Left ventricle myocardium superior (tissue), 1 donor: ENCODE data around the gene TMEM141. TPM values are rescaled to one million over a fixed set of nuclear protein-coding genes. Genes with fewer than 3 reads are reported as not detected.

ENCODE experiments used
- ATAC-seq: fragments of 200-7000 bp; cut with Tn5 transposase; one replicate; pipeline ENCODE4 v1.9.1; 2020; ENCODE audit warnings: mild to moderate bottlenecking, moderate library complexity
- DNase-seq: peaks from one replicate; pipeline ENCODE4 v3.0.0-alpha.2; 2020
- intact Hi-C: fragments of 100-400 bp; cut with micrococcal nuclease; formaldehyde crosslinking; loops from one replicate; pipeline ENCODE4 v1.11.0; 2022
- total RNA-seq: library from RNA; stranded (reverse); fragmentation: NEBNext Ultra II Directional; extraction: Animal tissue kit (Norgen Biotek cat#: 25700); gene quantifications from one replicate; pipeline ENCODE4 v1.2.1, GENCODE V29; 2021
- donor health status: DM: no; HTN: yes; CAD: no; lungs with severe emphysema.

The TMEM141 gene
- total RNA-seq, 1 donor from 2014 or later: 74.2 TPM

DNA sequence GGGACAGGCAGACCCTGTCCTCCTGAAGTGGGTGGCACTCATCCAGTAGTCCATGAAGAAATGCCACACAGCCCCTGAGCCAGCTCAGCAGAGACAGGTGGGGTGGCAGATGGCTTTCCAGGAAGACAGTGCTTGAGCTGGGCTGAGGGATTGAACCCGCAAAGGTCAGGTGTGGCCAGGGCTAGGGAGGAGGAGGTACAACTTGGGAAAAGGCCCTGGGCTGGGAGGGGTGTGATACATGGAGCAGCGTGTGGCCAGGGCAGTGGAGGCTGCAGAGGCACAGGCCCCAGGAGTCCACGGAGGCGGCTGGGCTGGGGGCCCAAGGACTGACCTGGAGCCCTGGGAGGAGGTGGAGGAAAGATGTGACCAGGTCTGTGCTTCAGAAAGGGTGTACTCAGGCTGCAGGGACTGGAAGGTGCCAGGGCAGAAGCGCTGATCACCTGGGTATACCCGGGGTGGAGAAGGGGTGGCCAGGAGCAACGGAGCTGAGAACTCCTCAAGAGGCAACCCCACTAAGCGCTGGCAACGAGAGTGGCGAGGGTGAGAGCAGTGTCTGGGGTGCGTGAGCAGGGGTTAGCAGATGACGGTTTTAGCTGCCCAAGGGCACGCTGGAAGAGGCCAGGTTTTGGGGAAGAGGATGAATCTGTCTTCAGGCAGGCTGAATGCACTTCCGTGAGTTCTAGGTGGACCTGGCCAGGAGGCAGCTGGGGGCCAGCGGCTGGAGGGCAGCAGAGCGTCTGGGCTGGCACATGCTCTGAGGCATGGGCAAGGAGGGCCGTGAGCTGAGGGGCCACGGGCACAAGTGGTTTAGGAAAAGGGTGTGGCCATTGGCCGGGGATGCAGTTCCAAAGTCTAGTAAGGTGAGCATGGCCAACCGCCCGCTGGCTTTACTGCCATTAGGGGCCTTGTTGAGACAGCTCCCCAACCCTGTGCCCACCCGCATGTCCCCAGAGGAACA is 12.7 kb downstream of the TMEM141 start:
- ATAC-seq (no peak), DNase-seq (peak; percentile 30)
- intact Hi-C loops: no loop called here

DNA sequence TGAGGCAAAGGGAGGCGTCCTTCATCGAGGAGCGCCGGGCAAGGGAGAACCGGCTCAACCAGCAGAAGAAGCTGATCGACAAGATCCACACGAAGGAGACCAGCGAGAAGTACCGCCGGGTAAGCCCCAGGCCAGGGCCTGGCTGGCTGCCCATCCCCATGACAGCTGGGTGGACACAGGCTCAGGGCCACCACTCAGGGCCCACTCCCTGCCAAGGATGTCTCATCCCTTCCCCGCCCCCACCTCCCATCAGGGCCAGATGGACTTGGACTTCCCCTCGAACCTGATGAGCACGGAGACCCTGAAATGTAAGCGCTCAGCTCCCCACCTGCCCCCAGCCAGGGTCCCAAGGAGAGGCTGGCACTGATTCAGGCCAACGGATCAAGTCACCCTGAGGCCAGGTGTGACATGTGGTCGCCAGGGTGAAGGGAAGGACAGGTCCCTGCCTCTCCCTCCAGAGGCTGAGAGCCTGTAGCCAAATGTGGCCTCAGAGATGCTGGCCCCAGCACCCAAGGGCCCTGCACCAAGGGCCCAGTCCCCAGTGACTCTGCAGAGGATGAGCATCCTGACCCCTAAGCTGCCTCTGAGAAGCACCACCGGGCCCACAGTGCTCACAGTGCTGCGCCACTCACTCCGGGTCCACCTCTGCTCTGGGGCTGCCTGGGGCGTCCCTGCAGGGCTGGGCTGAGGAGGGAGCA is 13.5 kb downstream of the TMEM141 start:
- intact Hi-C loops: no loop called here
- no peak for ATAC-seq

DNA sequence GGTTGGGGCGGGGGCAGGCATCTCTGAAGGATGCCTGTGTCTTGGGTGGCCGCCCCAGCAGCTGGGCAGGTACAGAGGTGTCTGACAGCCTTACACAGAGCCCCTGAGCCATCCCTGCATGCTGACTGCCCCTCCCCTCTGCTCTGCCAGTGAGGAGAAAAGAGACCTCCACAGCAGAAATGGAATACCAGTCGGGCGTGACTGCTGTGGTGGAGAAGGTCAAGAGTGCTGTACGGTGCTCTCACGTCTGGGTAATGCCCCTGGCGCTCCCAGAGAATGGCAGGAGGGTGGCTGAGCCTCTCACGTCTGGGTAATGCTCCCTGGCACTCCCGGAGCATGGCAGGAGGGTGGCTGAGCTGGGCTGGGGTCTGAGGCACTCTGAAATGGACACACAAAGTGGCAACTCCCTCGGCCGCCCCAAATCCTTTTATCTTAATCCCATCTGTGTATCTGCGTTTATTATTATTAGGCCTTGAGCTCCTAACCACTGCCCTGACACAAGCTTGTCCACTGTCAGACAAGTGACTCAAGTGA is 14.1 kb downstream of the TMEM141 start:
- no peak for ATAC-seq
- DNase-seq: peak; percentile 28
- intact Hi-C loops: no loop called here

More for the DNA sequence above, 13.5 kb downstream of the TMEM141 start:
- DNase-seq: peak; percentile 17

DNA sequence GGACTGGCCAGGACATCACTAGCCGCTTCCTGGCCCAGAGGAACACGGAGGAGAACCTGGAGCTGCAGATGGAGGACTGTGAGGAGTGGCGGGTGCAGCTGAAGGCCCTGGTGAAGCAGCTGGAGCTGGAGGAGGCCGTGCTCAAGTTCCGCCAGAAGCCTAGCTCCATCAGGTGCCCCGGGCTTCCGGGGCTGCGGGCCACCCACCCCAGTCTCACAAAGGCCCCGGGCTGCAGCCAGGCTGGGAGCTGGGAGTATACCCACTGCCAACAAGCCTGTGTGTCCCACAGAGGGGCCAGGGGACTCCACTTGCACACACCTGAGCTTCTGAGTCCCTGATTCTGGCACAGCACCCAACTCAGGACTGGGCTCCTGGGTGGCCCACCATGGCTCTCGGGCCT is 14.9 kb downstream of the TMEM141 start:
- intact Hi-C loops: no loop called here

DNA sequence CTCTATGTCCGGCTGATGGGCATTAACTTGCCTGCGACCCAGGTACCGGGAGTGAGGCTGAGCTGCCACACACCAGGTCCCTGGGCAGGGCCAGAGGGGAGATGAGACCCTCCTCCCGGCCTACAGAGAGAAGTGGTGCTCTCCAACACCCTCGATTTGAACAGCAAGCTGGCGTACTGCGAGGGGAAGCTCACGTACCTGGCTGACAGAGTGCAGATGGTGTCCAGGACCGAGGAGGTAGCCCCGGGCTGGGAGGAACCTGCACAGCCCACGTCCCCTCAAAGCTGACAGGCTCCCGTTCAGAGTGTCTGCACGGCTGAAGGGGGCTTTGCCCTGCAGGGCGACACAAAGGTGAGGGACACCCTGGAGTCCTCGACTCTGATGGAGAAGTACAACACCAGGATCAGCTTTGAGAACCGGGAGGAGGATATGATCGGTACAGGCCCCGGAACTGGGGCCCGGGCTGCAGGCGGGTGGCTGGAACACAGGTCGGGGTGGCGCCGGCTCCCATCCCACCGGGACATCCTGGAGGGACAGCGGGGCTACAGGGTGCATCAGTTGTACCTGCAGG is 15.6 kb downstream of the TMEM141 start:
- DNase-seq: peak; percentile 30

More for the DNA sequence above, 14.9 kb downstream of the TMEM141 start:
- DNase-seq: peak; percentile 28
- no peak for ATAC-seq

DNA sequence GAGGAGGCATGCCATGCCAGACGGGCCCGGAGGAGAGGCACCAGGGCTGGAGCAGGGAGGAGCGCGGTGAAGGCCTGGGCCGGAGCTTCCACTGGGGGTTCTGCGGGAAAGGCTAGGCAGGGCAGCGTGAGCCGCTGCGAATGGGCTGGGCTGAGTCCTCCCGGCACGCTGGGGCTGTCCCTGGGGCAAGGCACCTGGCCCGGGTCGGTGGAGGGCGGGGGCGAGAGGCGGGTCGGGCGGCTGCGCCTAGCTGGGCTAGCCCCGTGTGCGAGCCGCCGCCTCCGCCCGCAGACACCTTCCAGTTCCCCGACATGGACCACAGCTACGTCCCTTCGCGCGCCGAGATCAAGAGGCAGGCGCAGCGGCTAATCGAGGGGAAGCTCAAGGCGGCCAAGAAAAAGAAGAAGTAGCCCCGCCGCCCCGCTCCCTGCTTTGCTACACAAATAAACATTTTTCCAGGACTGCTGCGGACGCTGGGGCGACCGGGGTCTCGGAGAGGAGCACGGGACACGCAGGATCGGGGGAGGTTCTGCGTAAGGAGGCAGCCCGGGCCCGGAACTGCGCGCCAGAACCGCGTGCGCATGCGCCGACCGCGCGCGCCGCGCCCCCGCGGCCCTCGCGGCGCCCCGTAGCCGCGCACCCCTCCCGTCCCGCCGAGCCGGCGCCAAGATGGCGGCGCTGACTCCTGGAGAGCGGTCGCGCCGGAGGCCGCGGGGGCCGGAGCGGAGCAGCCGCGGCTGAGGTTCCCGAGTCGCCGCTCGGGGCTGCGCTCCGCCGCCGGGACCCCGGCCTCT is 16.3 kb downstream of the TMEM141 start, which contains the start of gene RABL6:
RABL6 (plus strand) TSS at position 668 of the 794 bp plus-strand sequence. CDS start 249 bp downstream, outside the sequence.
- ATAC-seq: peak; percentile 92
- intact Hi-C loops: no loop called here

More for the DNA sequence above, 15.6 kb downstream of the TMEM141 start:
- no peak for ATAC-seq
- intact Hi-C loops: no loop called here

DNA sequence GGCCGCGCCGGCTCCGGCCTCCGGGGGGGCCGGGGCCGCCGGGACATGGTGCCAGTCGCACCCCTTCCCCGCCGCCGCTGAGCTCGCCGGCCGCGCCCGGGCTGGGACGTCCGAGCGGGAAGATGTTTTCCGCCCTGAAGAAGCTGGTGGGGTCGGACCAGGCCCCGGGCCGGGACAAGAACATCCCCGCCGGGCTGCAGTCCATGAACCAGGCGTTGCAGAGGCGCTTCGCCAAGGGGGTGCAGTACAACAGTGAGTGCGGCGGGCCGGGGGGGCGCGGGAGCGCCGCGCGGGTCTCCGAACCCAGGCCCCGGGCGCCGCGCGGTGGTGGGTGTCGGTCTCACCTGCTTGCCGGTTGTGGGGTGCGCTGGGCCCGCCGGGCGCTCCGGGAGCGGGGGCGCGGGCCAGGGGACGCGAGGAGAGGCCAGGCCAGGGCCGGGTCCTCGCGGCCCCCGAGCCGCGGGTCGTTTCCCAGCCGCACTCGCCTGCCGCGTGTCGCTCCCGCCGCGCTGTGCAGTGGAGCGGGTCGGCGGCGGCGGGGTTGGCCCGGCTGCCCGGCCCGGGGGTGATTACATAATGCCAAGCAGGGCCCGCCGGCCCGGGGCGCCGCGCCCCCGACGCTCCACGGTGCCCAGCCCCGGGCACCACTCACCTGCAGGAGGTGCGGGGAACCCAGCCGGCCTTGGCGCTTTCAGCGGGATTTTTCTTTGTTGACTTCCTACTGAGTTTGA is 17.1 kb downstream of the TMEM141 start:
- intact Hi-C loops: no loop called here
- ATAC-seq: peak; percentile 11
- peak; percentile 62 for DNase-seq

More for the DNA sequence above, 16.3 kb downstream of the TMEM141 start, which contains the start of gene RABL6:
- peak; percentile 90 for DNase-seq

DNA sequence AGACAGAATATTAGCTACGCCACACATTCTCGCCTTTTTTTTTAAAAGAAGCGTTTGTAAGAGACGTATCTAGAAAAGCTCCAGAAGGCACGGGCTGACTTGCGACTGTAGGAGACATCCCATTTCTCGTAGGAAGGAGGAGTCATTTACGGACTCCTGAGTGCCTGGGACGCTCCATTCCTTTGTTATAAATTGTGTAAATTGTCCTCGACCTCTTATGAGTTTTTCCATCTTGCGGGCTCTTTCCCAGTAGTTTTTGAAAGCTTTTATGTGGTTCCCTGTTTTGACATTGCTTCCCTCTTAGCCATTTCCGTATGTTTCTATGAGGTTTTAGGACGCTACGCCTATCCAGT is 17.6 kb downstream of the TMEM141 start:
- intact Hi-C loops: no loop called here
- DNase-seq: no peak
- ATAC-seq: no peak

DNA sequence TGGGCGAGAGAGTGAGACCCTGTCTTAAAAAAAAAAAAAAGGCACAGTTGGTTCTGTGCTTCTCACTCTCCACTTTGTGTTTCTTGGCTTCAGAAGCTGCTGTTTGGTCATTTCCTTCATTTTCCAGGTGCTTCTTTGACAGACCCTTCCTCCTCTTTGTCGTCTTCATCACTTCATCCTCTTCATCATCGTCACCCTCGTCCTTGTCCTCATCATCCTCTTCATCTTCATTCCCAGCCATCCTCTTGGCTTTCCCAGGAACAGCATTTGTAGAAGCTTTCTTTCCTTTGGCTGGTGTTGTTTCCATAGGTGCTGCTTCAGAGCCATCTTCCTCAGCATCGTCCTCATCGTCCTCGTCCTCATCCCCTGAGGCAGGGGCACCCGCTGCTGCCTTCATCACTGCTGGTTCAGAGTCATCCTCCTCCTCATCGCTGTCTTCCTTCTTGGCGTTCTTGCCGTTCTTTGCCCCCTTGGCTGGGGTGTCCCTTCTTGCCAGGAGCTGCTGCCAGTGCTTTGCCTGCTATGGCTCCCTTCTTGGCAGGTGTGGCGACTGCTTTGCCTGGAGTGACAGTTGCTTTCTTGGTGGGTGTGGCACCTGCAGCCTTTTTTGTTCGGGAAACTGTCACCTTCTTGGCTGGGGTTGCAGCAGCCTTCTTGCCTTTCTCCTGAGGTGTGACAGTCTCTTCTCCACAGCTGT is 23.7 kb downstream of the TMEM141 start:
- intact Hi-C loops: no loop called here
- DNase-seq (no peak), ATAC-seq (no peak)

DNA sequence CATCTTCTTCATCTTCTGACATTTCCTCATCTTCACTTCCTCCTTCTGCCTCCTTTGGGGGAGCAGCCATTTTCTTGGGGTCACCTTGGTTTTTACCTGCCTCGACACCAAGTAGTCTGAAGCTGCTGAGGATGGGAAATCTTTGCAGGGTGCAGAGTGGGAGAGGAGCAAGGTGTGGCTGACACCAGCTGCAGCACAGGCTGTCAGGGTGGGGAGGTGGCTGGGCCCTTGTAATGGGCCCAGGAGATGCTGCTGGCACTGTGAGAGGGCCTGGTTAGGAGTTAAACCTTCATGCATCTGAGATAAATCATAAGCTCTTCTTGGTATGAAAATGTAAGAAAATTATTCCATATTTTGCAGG is 24.3 kb downstream of the TMEM141 start:
- ATAC-seq: no peak
- DNase-seq: no peak
- intact Hi-C loops: no loop called here

DNA sequence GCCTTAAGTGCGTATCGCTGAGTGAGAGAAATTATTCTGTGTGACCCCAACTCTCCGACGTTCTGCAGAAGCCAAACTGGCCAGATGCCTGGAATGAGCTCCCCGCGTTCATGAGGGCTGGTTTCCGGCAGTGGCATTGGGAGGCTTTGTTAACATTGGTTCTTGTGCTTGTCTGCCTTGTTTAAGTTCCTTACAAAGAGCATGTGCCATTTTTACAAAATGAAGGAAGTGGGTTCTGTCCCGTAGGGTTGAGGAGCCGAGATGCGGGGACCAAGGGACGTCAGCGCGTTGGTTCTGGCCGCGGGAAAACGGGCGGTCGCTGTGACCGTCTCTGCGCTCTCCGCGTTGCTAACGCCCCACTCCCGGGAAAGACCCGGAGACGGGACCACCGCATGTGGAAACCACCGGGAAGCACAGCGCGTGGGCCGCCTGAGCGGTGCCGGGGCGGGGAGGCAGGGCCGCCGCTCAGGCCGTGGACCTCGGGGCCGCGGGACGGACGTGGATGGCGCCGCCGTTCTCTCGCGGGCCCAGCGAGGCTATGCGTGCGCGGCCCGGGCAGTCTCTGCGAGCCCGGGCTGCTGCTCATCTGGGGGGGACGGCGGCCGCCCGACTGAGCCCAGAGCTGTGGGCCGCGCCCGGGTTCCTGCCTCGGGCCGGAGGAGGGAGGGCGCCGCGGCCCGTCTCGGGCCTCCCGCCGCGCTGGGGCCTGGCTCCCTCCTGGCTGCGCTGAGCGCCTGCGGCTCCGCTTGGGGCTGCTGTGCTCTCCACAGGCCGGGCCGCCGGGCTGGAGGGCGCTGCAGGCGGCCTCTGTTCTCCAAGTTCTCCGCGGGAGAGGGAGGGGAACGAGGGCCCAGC is 30.1 kb downstream of the TMEM141 start:
- no peak for DNase-seq
- intact Hi-C loops: no loop called here
- peak; percentile 83 for ATAC-seq

DNA sequence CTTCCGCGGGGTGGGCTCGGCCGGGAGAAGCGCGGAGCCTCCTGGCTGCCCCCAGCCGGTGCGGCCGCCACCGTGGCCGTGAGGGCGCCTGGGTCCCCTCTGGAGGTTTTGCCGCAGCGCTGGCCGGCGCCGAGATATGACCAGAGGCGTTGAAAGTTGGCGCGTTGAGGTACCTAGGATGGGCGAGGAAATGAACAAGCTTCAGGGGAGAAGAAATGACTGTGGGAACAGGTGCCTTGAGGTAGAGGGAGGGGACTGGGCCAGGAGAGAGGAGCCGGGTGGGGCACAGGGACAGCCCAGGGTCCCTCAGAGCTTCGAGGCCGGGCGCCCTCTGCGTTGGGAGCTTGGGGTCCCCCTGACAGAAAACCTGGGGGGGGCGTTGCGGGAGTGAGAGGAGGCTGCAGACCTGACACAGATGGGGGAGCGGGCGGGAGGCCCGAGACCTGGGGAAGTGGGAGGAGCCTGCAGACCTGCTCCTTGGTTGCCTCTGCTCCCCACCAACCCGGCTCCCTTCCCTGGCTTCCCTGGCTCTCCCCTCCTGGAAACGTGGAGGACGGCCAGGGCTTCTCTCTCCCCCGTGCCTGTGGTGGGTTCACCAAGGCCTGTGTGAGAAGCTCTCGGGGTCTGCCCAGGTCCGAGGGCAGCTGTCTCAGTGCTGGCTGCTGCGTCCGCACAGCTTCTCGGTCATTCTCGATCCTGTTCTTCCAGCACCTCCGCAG is 30.8 kb downstream of the TMEM141 start:
- DNase-seq (no peak), ATAC-seq (peak; percentile 7)
- intact Hi-C loops: no loop called here

DNA sequence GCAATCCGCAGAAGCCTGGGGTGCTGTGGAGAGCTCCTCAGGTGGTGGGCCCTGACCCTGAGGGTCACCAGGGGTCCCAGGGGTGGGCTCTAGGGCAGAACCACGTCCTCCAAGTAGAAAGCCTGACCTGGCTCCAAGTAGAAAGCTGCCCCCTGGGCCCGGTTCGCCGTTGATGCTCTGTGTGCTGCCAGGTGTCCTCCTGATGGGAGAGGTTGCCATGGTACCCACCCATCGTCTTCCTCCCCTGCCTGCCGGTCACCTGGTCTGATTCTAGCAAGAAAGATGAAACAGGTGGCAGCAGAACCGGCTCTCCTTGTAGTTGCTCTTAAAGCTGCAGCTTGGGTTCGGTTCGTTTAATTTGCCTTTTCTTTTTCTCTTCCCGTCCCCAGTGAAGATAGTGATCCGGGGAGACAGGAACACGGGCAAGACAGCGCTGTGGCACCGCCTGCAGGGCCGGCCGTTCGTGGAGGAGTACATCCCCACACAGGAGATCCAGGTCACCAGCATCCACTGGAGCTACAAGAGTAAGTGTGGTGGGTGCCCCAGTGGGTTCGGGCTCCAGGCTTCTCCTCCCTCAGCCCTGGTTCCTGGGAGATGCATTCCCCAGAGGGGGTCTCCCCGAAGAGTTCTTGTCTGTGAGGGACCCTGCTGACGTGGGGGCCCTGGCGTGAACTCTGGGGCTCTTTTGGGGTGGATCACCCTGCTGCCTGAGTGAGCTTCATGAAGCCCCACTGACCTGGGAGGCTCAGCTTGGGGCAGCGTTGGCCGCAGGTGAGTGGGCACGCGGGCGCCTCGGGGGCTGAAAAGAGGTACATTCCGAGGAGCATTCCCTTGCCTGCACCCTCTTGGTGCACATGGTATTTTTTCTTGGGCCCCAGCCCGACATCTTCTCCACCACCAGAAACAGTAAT is 32.2 kb downstream of the TMEM141 start:
- ATAC-seq (no peak), DNase-seq (no peak)
- intact Hi-C loops: no loop called here

DNA sequence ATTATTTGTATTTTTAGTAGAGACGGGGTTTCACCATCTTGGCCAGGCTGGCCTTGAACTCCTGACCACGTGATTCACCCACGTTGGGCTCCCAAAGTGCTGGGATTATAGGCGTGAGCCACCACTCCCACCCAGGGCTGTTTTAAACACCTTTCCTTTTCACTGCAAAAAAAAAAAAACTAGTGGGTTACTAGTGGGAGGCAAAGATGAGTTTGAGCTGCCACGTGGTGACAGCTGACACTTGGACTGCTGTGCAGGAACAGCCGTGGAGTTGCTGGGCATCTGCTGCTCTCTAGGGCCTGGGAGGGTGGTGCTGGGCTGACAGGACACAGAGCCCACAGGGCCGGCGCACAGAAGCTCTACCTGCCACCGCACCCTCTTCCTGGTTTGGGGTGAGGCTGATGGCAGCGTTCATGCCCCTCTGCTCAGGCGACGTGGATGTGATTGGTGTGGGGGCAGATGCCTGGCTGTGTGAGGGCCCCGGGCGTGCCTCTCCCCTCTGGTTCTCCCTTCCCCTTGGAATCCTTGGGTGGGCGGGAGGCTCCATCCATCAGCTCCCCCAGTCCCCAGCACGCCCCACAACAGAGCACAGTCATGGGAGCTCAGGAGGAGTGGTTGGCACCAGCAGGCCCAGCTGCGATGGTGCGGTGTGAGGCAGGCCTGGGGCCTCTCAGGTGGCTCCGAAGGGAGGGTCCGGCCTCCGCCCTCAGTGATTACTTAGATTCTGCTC is 33.5 kb downstream of the TMEM141 start:
- intact Hi-C loops: no loop called here
- no peak for ATAC-seq
- no peak for DNase-seq
